ENCODE measurements around the gene NBAS.

Gene NBAS

DNA sequence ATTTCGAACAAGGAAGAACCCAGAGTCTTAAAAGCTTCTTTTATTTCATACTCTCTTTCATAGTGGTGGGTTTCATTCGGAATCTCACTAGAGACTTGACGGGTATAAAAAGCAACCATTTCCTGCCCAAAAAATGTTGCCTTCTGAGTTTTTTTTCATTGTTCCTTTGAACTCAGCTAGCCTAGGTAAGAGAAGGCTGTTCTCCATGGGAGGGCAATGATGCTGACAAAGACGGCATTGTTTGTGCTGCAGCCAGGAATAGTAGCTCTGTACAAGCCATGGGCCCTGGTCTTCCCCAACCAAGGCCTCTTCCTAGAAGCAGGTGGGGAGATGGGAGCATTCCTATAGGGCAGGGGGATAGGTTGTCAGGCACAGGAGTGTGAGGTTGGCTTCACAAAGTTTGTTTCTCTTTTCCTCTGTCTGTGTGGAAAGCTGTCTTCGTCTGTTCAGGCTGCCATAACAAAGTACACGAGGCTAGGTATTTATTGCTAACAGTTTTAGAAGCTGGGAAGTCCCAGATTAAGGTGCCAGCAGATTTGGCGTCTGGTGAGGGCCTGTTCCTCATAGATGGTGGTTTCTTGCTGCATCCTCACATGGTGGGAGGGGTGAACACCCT is 405.1 kb downstream of the NBAS start:
- no peak for DNase-seq

DNA sequence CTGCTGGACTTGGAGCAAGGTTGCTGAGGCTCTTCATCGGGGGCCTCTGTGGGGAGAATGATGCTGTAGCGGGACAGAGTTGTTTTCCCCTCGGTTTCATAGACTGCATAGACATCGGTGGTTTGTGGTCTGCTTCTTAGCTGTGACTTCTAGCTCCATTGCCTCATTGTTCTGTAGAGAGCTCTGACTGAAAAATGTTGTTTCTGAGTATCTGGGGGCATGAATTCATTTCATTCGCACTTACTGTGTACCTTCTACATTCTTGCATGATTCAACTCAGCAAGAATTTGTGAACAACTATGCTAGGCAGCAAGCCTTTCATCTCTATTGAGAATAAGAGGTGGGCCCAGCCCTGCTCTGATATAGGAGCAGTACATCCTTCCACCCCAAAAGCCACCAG is 406.8 kb downstream of the NBAS start:
- DNase-seq, result no peak

DNA sequence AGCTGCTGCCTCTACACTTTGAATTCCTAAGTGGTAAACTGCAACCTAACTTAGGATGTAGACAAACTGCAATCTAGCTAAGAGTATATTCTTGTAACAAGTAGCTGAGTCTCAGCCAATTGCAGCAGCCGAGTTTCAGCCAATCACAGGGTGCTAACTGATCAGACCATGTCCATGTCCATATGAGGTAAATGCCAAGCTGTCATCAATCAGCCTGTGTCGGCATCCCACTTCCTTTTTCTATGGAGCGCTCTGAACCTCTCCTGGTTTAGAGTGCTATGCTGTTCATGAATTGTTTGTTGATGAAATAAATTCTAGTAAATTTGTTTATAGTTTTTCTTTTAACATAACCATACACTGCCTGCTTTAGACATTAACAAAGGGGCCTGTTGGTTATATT is 408.8 kb downstream of the NBAS start:
- no peak for DNase-seq

DNA sequence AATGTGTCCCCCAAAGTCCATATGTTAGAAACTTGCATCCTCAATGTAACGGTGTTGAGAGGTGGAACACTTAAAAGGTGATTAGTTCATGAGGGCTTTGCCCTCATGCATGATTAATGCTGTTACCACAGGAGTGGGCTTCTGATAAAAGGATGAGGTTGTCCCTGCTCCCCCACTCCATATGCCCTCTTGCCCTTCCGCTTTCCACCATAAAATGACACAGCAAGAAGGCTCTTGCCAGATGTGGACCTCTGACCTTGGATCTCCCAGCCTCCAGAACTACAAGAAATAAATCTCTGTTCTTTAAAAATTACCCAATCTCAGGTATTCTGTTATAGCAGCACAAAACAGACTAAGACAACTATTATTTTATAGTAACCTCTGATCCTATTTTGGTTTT is 412.1 kb downstream of the NBAS start:
- no peak for DNase-seq

DNA sequence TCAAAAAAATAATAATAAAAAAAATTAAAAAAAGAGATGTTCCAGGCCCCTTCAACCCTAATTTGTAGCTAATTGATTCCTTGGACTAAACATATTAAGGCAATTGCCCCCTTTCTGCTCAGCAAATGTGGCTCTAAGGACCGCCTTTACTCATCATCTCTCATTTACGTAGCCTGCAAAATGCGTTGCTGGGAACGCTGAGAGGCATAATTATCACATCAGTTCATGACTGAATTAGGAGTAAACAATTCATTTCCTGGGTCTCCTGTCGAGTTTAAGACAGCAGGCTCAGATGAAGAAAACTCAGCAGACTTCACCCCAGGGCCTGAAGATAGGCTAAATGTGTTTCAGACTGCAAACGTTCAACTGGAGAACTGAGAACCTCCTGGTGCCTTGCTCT is 413.5 kb downstream of the NBAS start:
- no peak for DNase-seq

DNA sequence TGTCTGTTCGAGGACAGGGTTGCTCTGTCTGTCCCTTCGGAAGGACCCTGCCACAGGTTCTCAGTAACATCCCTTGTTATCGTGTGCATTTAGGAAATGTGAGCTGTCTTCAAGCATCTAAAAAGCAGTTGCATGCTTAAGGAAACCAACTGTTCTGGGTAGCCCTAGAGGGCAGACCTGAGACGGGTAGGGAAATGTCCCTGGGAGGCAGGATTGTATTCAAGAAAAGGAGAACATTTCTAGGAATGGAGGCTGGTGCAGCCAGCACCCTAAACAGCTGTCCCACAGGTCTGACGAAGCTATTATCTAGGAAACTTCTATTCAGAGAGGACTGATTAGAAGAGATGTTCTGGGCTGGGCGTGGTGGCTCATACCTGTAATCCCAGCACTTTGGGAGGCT is 414.2 kb downstream of the NBAS start:
- no peak for DNase-seq

DNA sequence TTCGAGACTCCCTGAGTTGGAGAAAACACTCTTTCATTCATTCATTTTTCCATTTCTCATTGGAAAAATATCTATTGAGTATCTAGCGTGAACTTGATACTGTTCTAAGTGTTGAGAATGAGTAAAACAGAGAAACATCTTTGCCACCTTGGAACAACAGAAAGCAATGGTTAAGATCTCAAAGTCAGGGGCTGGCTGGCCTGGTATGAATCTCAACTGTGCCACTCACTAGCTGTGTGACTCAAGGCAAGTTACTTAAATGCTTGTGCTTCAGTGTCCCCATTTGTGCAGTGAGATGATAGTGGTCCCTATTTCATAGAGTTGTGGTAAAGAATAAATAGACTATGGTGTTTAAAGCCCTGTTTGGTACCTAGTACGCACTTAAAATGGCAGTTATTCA is 415.2 kb downstream of the NBAS start:
- DNase-seq, result peak; percentile 65

DNA sequence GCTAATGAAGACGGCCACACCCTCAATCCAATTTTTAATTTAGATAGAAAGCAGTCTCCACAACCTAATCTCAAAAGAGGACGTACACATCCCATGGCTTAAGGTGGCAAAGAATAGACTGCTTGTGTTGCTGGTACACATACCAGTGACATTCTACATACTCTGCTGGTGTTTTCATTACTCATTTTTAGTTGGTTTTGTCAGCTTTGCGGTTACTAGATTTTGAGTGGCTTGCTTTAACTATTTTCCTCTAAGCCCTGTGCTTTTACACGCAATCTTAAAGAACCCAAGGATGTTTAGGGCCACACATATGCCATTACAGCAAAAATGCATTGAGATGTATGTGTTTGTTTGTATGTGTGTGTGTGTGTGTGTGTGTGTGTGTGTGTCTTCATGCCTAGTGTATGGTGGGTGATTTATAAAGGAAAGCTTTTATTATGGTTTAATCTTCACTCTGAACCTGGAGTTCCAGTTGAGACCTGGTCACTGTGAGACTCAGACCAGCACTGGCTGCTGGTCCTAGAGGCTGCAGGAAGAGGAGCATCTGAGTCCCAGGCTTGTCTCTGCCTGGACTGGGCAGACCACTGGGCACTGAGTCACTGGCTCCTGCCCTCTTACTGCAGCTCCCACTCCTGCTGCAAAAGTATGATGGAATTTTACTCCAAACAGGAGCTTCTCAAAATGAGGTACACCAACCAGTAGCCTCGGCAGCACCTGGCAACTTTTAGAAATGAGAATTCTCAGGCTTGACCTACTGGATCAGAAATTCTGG is 415.9 kb downstream of the NBAS start:
- no peak for DNase-seq

DNA sequence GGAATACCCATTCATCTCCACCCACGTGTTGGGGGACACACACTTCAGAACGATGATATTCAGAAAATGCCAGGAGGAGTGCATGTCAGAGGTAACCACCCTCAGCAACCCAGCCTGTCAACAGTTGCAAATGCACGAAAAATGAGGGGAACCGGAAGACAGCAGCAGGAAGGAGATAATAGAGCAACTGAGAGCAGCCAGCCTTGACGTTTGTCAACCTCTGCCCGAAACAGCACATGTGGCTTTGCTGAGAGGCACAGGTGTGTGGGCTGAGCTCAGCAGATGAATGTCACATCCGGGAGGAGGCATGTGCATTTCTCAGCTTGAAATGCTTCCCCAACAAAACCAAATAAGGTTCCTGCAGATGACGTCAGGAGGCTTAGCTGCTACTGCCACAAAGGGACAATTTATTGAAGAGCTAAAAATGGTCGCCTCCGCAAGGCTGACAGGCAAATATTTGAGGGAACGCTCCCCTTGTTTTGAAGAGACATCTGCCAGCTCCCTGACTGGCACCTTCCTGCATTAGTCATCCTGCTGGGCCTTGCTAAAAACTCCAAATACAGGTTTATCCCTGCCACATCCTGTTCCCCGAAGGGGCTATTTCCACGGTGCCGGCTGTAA is 419.0 kb downstream of the NBAS start:
- DNase-seq, result peak; percentile 88

DNA sequence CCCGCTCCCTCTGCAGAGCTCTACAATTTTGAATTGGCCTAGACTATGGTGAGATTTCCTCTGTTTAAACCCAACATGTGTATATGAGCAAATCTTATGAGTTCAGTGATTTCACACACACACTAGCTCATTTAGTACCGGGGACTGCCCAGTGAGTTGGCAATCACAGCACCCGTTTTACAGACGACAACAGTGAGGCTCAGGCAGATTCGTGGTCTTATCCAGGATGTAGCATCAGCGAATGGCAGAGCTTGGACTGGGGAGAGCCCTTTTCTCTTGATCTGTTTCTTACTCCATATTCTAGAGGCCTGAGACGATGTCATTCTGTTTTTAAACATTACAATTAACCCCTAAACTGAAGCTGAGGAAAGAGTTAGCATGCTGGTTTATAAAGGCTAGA is 419.9 kb downstream of the NBAS start:
- peak; percentile 17 for DNase-seq

DNA sequence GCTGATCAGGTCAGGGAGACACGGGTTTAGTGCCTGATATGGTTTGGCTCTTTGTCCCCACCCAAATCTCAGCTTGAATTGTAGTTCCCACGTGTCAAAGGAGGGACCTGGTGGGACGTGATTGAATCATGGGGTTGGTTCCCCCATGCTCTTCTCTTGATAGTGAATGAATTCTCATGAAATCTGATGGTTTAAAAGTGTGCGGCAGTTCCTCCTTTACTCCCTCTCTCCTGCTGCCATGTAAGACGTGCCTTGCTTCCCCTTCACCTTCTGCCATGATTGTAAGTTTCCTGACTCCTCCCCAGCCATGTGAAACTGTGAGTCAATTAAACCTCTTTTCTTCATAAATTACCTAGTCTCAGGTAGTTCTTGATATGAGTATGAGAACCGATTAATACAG is 424.5 kb downstream of the NBAS start:
- DNase-seq, result no peak

DNA sequence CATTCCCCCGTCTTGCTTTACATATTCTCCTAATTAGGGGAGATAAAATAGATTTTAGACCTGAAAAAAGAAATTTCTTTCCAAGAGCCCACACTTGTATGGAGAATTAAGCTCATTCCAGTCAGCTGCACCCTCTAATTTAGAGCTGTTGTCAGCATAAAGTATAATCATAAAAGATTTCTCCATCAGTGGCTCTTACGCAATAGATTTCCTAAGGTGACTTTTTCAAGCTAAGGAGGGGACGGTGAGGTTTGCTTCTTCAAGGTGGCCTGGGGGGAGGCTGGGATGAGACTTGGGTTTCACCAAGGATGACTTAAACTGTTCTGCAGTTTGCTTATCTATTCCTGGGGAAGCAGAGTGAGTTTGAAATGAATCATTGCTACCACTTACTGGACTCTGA is 426.2 kb downstream of the NBAS start:
- DNase-seq, result no peak

DNA sequence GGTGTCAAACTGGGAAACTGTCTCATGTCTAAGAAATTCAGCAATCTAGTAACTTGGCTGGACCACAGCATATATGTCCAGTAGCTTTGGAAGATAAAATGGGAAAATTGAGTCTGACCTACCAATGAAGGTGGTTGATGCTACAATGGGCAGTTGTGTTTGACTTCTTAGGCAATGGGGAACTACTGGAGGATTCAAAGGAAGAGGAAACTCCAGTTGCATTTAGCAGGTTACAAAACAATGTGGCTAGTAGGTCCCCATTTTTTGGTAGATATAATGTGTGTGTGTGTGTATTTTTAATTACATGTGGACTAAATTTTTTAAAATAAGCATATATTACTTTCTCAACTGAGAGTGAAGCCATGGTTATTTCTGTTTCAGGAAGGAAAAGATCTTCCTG is 427.7 kb downstream of the NBAS start:
- no peak for DNase-seq

DNA sequence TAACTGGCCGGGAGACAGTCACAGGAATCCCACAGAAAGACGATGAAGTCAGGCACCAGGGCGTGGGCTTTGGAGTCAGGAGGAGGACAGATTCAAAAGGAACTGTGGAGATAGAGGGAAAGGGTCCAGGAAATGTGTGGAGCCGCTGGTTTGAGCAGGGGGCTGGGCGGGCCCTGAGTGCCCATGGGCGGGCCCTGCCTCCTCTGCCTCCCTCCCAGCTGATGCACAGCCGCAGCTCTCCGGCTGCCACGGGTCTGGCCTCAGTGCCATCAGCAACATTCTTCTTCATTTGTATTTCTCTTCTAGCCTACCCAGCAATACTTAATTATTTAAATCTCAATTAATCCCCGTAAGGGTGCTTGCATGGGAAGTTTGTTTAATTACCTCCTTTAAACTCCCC is 432.3 kb downstream of the NBAS start:
- DNase-seq, result no peak

DNA sequence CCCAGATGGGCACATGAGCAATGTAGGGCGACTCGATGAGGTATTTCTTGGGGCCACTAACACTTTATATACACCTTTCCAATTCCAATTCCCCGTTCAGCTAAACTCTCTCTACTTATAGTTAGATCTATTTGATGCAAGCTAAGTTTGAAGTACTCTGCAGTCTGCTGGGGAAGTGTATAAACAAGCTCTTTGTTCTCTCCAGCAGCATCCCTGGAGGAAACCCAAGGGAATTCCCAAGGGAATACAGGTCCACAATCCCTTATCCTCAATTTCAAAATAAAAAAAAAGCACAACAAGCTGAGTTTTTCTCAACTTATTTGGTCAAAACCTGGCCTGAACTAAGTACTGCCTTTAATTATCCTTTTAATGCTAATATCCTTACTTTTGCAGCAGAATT is 433.3 kb downstream of the NBAS start:
- DNase-seq, result no peak

DNA sequence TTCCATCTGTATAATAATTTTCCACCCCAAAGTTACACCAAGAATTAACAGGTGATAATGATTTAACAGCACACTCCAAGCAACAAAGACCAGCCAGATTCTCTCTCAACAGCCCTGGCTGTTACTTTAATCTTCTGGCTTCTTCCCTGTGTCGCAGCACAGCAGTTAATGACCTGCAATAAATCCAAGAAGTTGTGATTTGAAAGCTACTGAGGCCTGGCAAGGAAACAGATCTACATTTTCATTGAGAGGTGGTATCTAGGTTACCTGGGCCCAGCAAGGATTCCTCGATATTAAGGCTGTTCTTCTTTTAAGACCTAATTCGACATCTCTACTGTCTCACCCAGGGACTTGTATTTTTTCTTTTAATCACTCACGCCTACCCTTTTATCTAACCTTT is 433.8 kb downstream of the NBAS start:
- no peak for DNase-seq

DNA sequence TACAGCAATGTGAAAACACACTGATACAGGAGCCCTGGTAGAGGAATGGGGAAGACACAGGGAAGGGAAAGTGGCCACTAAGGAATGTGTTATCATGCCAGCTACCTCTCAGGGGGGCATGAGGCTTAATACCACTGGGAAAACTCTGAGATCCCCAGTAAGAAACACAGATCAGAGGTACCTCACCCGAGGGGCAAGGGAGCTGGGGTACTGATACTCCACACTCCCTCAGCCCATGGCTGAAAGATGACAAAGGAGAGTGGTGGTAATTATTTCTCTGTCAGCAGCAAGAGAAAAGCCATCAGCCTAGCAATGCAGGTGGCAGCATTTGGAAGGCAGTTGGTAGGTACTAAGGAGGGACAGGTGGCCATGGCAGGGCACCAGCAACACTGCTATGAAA is 434.8 kb downstream of the NBAS start:
- DNase-seq, result no peak

DNA sequence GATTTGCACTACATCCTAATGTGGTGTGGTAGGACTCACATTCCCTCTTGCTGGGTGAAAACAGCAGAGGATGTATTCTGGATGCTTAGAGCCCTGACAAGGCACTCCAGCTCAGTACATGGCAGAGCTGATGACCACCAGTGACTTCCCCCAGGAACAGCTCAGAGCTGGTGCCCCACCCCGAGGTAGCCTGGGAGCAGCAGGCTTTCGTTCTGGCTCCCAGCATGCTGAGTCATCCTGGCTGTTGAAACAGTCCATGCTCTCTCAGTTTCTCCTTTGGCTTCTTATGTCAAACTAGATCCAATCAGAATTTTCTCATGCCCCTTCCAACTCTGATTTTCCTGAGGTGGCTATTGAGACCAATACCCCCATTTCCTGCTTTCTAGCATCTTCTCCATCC is 438.2 kb downstream of the NBAS start:
- DNase-seq, result no peak

DNA sequence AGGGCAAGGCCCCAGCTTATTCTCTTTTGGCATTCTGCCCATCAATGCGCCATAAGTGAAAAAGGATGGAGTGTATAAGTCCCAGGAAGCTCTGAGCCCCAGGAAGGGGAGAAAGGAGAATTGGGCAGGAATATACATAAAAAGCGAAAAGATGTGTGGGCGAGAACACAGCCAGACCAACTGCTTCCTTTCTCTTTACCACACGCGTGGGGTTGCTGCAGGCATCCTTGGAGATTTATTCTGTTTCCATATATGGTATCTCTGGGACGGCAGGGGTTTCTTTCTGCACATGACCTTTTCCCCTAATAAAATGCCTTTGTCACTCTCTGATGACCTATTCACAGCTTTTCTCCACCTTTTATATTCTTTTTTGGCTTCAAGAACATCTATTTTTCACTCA is 440.5 kb downstream of the NBAS start:
- DNase-seq, result no peak

DNA sequence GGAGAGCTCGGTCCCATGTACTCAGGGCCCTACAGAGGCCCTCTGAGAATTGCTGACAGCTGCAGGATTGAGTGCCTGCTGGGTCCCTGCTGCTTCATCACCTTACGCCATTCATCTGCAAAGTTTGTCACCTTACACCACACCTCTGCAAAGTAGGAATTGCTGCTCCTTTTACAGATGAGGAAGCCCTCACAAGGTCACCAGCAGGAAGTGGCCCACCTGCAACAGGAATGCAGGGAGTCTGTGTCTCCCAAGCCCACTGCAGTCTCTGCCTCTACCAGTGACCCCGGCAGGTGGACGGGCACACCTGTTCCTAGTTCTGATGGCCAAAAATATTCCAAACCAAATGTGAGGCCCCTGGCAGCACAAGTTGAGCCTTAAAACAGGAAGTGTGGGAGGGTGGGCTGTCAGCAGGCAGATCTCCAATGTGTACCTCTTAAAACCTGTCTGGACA is 441.4 kb downstream of the NBAS start:
- no peak for DNase-seq

DNA sequence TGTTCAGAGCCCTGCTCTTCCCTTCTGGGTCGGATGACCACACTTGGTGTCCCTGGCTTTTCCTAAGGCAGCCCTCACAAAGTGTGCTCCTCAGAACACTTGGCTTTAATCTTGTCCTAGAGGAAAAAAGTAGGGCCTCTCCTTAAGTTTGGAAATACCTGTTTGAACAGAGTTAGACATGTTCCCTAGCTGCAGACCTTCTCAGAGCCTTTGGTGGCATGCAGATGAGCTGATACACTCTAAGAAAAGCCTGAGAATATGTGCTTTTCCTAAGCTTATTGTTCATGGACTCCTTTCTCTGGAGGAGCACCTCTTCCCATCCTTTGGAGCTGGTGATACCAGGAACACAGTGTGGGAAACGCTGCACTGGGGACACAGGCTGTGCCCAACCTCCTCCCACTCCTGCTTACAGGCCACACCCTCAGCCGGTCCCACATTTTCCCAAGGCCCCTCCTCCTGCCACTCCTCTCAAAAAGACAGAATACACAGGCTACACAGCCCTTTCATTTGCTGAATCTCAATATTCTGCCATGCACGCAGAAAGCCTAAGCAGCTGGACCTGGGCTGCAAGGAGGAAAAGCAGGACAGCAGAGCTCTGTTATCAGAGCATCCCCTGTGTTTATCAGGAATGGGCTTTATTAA is 443.6 kb downstream of the NBAS start:
- no peak for DNase-seq
